Testis (tissue), 2 donors: ENCODE measurements around the gene DNAH17.

Experiments
- POLR2A ChIP-seq: fragments of 450-650 bp; IDR thresholded peaks from one replicate; pipeline ENCODE4 v1.6.1; 2017; ENCODE audit warnings: antibody characterized with exemption, mild to moderate bottlenecking, moderate library complexity
- TF ChIP-seq, protein P1 (sequence below), 3 experiments: fragments of 450-650 bp in 2 of 3; fragments of 200-600 bp in 1 of 3; sonication (generic) in 1 of 3; IDR thresholded peaks; one replicate each; pipeline ENCODE4 v1.5.1; 2016 to 2019; ENCODE audit warnings: antibody characterized with exemption in 3 of 3, mild to moderate bottlenecking in 2 of 3, moderate library complexity in 1 of 3

DNA sequence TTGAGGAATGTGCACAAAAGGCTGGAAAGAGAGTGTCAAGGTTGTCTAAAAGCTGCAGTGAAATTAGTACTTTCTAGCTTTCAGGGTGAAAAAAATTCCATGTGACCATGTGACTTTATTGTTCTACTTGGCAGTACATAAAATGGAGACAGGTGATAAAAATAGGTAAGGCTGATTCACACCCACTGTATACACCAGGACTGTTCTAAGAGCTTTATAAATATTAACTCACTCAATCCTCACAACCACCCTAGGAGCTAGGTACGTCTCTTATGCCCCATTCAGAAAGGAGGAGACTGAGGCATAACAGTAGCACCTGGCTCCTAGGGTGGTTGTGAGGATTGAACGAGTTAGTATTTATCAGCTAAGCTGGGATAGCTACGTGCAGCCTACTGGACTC lies 28.2 kb upstream of the DNAH17 start:
- no peak for TF ChIP-seq POLR2A
- TF ChIP-seq, protein P1, sequence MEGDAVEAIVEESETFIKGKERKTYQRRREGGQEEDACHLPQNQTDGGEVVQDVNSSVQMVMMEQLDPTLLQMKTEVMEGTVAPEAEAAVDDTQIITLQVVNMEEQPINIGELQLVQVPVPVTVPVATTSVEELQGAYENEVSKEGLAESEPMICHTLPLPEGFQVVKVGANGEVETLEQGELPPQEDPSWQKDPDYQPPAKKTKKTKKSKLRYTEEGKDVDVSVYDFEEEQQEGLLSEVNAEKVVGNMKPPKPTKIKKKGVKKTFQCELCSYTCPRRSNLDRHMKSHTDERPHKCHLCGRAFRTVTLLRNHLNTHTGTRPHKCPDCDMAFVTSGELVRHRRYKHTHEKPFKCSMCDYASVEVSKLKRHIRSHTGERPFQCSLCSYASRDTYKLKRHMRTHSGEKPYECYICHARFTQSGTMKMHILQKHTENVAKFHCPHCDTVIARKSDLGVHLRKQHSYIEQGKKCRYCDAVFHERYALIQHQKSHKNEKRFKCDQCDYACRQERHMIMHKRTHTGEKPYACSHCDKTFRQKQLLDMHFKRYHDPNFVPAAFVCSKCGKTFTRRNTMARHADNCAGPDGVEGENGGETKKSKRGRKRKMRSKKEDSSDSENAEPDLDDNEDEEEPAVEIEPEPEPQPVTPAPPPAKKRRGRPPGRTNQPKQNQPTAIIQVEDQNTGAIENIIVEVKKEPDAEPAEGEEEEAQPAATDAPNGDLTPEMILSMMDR (IDR thresholded peaks at IDR 0.05): no peak
